Hematopoietic multipotent progenitor cell treated with erythropoietin and hydrocortisone succinate and interleukin-3 and kit ligand, for 8 days (in vitro differentiated cells): ENCODE results near the gene CSTF2T.
"Not testable (repeated sequence)": the region's sequence is repeated elsewhere in the genome, so short reads cannot be mapped to it uniquely, and the experiment has no call there.

Experiments
- DNase-seq: peaks from one replicate; pipeline ENCODE4 v3.0.0-alpha.2; 2015

CSTF2T gene

DNA sequence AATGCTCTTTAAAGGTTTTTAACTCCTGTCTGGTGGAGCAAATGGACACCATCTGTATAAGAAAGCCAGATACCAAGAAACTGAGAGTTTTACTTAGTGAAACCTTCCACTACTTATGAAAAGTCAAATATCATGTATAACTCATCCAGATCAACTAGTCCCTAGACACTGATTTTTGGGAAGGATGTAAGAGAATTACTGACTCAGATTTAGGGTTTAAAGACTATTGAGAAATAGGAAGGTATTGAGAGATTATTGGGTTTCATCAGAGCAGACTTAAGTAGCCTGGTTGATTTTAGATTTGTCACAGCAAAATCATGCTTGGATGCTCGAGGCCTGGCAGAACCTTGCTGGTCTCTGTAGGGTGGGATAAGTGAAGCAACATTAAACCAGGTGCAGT, 3.1 kb downstream of the CSTF2T start:
- no peak for DNase-seq

DNA sequence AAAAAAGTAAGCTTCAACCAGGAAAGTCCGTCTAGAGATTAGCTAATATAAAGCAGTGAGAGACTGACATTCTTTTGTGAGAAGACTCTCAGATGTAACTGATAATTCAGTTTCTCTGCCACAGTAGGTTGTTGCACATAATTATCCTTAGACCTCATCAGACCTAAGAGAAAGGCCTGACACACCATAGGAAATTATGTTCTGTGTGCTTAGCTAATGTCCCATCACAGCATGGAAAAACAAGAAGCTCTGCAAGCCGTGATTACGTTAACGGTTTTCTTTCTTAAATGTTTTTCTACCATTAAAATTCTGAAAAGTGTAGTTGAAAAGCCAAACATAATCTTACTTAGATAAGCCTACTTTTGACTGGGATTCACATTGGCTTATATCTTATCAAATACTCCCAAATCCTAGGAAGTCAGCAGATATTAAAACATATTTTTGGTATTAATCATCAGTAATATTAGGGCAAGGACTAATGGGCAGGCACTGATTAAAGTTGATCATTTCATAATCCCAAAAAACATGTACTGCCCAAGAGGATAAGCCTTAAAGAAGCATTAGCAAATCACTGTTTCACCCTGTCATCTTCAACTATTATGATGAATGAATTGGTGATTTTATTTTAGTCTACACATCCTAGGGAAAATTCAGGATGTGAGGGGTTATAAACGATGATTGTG, 5.2 kb downstream of the CSTF2T start:
- DNase-seq = no peak

DNA sequence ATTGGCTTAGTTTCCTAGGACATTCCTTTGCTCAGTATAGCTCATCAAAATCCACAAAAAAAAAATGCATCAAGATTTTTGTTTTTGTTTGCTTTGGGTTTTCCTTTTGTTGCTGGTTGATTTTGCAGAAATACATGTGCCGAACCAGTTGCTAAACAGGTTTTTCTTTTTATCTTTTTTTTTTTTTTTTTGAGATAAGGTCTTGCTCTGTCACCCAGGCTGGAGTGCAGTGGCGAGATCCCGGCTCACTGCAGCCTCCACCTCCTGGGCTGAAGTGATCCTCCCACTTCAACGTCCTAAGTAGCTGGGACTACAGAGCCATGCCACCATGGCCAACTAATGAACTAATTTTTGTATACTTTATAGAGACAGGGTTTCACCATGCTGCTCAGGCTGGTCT, 8.3 kb downstream of the CSTF2T start:
- DNase-seq = no peak

DNA sequence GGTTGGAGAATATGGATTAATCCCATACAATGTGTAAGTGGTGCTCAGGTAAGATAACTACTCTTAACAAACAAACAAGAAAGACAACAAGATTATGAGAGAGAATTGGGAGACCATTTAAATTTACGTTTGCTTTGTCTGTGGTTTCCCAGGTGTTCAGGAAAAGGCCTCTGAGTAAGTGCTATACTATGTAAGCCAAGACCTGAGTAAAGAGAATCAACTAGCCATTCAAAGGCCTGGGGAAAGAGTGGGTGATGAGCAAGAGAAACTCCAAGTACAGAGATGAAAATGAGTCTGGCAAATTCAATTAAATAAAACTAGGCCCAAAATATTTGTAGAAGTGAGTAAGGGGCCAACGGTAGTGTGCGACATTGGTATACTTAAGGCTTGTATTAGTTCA, 9.9 kb downstream of the CSTF2T start:
- DNase-seq = no peak

- not testable (repeated sequence) for DNase-seq
These were observed 10.6 kb downstream of the CSTF2T start for GRCh38 chr10:51688826-51689225.

GRCh38 chr10:51687296-51687695, 12.1 kb downstream of the CSTF2T start:
- no peak for DNase-seq

GRCh38 chr10:51685768-51686167, 13.6 kb downstream of the CSTF2T start:
- no peak for DNase-seq

- no peak for DNase-seq
These were observed 16.2 kb downstream of the CSTF2T start for GRCh38 chr10:51683031-51683691.

DNA sequence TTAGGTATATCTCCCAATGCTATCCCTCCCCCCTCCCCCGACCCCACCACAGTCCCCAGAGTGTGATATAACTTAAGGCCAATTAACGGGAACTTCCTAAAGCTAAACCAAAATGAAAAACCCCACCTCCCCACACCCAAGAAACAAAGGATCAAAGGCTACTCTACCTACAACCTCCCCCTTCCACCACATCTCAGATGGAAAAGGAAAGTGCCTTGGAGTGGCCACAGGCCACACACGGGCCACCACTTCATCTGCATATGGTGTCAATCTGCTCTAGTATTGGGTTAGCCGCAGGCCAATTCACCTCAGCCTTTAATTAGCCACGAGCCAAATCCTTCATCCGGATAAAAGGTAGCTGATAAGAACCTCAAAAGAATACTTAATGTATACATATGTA, 19.6 kb downstream of the CSTF2T start:
- DNase-seq = no peak

DNA sequence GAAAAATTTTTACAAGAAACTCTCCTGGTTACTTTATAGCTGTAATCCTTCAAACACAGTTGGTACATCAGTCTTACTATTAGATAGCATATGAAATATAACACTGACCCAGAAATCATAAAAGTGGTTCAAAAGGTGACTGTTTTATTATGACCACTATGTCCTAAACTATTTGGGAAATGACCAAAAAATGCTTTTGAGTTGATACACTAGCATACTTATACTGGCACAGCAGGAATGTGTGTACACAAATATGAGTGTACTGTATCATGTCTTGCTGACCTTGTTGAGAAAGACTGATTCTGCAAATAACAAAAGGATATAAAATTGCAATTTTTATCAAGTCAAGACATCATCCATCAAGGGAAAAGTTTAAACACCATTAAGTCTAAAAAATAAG, 24.3 kb downstream of the CSTF2T start:
- no peak for DNase-seq

GRCh38 chr10:51672039-51672535, 27.3 kb downstream of the CSTF2T start:
- DNase-seq = no peak

DNA sequence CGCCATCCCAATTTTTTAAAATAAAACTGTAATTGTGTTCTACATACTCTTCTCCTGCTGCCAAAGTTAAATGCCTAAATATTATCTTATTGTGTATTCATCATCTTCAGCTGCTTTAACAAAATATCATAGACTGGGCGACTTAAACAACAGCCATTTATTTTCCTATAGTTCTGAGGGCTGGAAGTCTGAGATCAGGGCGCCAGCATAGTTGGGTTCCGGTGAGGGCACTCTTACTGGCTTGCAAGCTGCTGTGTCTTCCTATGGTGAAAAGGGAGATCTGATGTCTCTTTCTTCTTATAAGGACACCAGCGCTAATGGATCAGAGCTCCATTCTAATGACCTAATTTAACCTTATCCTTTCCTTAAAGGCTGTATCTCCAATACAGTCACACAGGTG, 30.4 kb downstream of the CSTF2T start:
- no peak for DNase-seq

DNA sequence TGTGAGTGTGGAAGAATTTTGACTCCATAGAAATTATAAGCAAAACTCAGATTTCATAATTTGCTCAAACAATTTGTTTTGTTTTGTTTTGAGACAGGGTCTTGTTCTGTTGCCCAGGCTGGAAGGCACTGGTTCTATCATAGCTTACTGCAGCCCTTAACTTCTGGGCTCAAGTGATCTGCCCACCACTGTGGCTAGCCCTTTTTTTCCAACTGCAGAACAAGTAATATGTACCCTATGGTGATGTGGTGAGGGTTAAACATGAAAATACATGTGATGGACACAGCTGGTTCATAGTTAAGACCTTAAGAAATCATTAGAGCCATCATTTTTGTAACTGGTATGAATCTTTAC, 31.1 kb downstream of the CSTF2T start:
- no peak for DNase-seq

DNA sequence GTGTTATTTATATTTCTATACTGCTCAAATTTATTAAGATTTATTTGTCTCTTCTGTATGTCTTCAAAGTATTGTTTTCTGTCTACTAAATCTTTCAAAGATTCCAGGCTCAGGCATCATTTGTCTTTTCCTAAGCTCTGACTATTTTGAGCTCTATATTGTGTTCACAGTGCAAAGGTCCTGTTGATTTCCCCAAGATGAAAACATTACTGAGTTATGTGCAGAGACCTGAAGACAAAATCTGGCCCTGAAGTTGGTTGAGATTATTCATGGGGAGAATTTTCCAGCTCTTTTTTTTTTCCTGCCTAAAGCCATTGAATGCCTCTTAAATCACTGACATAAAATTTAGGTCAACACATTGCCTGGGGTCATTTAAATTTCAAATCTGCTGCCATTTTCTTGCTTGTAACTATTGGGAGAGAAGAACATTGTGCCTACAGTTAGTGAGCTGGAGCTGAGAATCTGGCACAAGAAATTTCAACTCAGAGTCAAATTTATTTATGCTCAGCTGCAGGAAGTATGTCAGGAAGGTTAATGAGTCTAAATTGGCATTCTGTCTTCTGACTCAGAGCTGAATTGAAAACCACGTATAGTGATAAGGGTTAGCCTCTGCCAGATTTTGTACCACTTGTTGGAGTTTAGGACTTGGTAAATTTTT, 31.6 kb downstream of the CSTF2T start:
- DNase-seq = no peak

- DNase-seq = no peak
These were observed 32.9 kb downstream of the CSTF2T start for GRCh38 chr10:51666456-51666855.

DNA sequence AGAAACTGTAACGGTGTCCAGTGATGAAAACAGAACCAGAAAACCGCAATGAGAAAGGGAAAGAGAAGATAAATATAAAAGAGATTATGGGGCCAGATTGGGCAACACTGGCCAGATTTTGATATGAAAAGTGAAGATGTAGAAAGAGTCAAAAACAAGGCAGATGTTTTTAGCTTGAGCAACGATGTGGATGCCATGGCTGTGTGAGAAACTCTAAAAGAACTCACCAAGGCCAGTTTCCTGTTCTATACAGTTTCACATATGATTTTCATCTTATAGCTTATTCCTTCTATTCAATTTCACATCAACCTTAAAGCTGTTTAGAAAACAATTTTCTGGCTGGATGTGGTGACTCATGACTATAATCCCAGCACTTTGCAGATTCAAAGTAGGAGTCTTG, 36.3 kb downstream of the CSTF2T start:
- DNase-seq = no peak

- DNase-seq = no peak
These were observed 40.1 kb downstream of the CSTF2T start for GRCh38 chr10:51659344-51659743.

DNA sequence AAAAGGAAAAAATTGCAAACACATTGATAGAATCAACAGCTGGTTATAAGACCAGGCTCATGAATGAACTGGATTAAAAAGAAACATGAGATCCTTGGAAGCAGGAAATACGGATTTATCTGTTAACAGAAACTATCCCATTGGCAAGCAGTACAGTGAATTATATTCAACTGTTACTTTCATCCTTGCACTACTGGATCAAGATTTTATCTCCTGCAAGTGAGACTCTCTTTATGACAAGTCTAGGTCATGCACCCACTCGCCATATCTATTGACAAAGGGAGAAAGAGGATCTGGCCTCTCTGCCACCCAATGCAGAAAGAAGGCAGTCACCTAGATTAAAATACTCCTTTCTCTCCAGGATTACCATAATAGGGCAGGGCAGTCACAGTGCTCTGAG, 41.4 kb downstream of the CSTF2T start:
- no peak for DNase-seq

DNA sequence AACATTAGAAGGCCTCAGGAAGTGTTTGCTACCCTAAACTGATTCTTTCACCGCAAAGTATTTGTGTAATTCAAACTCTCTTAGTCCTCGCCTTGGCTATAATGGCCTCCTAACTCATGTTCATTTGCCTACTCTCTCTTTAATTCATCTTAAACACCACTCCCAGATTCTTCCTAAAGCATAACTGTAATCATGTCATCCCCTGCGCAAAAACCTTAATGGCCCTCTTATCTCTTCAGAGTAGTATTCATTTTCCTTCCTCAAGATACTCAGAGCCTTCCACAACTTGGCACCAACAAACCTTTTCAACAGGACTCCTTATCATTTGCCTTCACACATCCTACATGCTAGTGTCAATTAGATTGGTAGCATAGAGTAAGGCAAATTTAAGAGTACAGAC, 42.9 kb downstream of the CSTF2T start:
- DNase-seq = peak; percentile 29

DNA sequence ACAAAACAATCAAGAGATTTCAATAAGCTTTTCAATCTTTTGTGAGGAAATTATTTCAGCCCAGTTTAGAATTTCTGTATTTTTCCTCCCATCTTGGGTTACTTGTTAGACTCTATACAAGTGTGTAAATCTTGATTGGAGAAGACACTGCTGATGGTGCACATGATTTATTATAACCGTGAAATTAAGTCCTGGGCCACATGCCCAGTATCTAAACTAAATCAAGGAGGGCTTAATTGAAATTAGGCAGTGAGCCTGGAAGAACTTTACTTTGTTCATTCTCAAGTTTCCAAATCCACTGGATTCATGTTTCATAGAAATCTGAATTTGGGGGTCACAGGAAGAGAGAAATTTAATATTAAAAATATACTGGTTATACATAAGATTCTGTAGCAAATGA, 44.5 kb downstream of the CSTF2T start:
- DNase-seq = no peak

GRCh38 chr10:51653025-51653424, 46.4 kb downstream of the CSTF2T start:
- DNase-seq = no peak

DNA sequence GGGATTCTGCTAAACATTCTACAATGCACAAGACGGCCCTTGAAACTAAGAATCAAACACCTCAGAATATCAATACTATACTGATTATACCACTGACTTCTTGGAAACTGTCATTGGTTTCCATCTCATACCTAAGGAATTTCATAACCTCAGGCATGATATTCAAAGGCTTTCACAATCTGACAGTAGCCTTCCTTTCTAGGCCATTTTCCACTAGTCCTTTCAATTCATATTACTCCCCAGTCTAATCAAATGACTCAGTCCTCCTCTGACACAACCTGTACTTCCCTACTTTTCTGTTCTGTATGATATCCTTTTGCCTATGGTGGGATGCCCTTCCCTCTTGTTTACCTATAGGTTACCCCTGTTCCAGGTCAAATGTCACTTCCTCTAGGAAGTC, 48.3 kb downstream of the CSTF2T start:
- DNase-seq = no peak

DNA sequence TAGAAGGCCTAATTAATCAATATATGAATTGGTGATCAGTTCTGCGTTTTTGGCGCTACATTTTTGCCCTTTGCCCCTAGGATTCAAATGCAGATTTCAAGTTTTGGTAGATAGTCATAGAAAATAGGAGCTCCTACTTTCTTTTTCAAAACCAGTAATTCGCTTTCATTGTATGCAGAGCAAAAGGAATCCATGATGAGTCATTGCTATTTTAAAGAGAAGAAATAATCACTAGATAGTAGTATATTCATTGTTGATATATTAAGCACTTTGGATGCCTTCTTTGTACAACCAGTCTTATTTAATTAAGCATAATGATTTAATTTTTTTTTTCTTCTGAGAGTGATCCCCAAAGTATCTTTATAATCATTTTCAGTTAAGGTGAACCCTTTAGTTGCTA, 50.3 kb downstream of the CSTF2T start:
- DNase-seq = no peak
